PC-3 (cell line): ENCODE results near the gene FALEC.

ENCODE experiments used
- CTCF ChIP-seq: fragments of 300-600 bp; sonication (generic); conservative IDR thresholded peaks from 2 replicates; pipeline ENCODE4 v1.5.1; 2017; ENCODE audit warnings: antibody characterized with exemption, low read depth, mild to moderate bottlenecking, low read length
- EZH2 ChIP-seq: fragments of 300-600 bp; sonication (generic); IDR thresholded peaks from one replicate; pipeline ENCODE4 v1.6.1; 2017; ENCODE audit warnings: antibody characterized with exemption, mild to moderate bottlenecking, low read length; ENCODE audit not compliant: unreplicated experiment

- no peak for TF ChIP-seq CTCF
- no peak for TF ChIP-seq EZH2
Measured at GRCh38 chr1:150516616-150517015, 1.1 kb downstream of the FALEC start.
